ENCODE measurements around the gene SYT5.
"Not testable (repeated sequence)": the region's sequence is repeated elsewhere in the genome, so short reads cannot be mapped to it uniquely, and the experiment has no call there.

DNA sequence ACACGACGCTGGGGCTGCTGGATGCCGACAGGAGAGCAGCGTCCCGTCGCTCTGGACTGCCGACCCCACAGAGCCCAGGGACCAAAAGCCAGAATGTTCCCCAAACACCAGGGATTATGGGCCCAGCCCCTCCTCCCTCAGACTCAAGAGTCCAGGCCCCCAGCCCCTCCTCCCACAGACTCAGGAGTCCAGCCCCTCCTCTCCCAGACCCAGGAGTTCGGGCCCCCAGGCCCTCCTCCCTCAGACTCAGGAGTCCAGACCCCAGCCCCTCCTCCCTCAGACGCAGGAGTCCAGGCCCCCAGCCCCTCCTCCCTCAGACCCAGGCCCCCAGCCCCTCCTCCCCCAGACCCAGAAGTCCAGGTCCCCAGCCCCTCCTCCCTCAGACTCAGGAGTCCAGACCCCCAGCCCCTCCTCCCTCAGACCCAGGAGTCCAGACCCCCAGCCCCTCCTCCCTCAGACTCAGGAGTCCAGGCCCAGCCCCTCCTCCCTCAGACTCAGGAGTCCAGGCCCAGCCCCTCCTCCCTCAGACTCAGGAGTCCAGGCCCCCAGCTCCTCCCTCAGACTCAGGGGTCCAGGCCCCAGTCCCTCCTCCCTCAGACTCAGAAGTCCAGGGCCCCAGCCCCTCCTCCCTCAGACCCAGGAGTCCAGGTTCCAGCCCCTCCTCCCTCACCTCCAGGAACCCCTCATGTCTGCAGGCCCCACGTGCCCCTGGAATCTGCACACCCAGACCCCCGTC is 44.8 kb upstream of the SYT5 start:
- TF ChIP-seq, protein P1, sequence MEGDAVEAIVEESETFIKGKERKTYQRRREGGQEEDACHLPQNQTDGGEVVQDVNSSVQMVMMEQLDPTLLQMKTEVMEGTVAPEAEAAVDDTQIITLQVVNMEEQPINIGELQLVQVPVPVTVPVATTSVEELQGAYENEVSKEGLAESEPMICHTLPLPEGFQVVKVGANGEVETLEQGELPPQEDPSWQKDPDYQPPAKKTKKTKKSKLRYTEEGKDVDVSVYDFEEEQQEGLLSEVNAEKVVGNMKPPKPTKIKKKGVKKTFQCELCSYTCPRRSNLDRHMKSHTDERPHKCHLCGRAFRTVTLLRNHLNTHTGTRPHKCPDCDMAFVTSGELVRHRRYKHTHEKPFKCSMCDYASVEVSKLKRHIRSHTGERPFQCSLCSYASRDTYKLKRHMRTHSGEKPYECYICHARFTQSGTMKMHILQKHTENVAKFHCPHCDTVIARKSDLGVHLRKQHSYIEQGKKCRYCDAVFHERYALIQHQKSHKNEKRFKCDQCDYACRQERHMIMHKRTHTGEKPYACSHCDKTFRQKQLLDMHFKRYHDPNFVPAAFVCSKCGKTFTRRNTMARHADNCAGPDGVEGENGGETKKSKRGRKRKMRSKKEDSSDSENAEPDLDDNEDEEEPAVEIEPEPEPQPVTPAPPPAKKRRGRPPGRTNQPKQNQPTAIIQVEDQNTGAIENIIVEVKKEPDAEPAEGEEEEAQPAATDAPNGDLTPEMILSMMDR (IDR thresholded peaks at IDR 0.05 in 2 of 3, conservative IDR thresholded peaks at IDR 0.05 in 1 of 3; ENCODE audit: insufficient read depth in 2 of 3, low read depth in 1 of 3, low read length in 3 of 3), result not testable (repeated sequence)
- not testable (repeated sequence) for TF ChIP-seq SRF, PPARD, HIVEP1 (CRISPR knock-in tag; IDR thresholded peaks at IDR 0.05)
- TF ChIP-seq, protein P2, sequence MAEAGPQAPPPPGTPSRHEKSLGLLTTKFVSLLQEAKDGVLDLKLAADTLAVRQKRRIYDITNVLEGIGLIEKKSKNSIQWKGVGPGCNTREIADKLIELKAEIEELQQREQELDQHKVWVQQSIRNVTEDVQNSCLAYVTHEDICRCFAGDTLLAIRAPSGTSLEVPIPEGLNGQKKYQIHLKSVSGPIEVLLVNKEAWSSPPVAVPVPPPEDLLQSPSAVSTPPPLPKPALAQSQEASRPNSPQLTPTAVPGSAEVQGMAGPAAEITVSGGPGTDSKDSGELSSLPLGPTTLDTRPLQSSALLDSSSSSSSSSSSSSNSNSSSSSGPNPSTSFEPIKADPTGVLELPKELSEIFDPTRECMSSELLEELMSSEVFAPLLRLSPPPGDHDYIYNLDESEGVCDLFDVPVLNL (CRISPR knock-in tag; IDR thresholded peaks at IDR 0.05; ENCODE audit: low read depth), result not testable (repeated sequence)
- TF ChIP-seq, protein P3, sequence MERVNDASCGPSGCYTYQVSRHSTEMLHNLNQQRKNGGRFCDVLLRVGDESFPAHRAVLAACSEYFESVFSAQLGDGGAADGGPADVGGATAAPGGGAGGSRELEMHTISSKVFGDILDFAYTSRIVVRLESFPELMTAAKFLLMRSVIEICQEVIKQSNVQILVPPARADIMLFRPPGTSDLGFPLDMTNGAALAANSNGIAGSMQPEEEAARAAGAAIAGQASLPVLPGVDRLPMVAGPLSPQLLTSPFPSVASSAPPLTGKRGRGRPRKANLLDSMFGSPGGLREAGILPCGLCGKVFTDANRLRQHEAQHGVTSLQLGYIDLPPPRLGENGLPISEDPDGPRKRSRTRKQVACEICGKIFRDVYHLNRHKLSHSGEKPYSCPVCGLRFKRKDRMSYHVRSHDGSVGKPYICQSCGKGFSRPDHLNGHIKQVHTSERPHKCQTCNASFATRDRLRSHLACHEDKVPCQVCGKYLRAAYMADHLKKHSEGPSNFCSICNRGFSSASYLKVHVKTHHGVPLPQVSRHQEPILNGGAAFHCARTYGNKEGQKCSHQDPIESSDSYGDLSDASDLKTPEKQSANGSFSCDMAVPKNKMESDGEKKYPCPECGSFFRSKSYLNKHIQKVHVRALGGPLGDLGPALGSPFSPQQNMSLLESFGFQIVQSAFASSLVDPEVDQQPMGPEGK (CRISPR knock-in tag; IDR thresholded peaks at IDR 0.05; ENCODE audit: borderline replicate concordance), result not testable (repeated sequence)
- TF ChIP-seq, protein P4, sequence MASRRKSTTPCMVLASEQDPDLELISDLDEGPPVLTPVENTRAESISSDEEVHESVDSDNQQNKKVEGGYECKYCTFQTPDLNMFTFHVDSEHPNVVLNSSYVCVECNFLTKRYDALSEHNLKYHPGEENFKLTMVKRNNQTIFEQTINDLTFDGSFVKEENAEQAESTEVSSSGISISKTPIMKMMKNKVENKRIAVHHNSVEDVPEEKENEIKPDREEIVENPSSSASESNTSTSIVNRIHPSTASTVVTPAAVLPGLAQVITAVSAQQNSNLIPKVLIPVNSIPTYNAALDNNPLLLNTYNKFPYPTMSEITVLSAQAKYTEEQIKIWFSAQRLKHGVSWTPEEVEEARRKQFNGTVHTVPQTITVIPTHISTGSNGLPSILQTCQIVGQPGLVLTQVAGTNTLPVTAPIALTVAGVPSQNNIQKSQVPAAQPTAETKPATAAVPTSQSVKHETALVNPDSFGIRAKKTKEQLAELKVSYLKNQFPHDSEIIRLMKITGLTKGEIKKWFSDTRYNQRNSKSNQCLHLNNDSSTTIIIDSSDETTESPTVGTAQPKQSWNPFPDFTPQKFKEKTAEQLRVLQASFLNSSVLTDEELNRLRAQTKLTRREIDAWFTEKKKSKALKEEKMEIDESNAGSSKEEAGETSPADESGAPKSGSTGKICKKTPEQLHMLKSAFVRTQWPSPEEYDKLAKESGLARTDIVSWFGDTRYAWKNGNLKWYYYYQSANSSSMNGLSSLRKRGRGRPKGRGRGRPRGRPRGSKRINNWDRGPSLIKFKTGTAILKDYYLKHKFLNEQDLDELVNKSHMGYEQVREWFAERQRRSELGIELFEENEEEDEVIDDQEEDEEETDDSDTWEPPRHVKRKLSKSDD (conservative IDR thresholded peaks at IDR 0.05; ENCODE audit: low read length), result not testable (repeated sequence)
